ENCODE measurements around the gene LRRC25. TPM values are rescaled to one million over a fixed set of nuclear protein-coding genes. Genes with fewer than 3 reads are reported as not detected.

LRRC25 gene
- total RNA-seq, 1 experiment from 2014 or later: 0.31 TPM

DNA sequence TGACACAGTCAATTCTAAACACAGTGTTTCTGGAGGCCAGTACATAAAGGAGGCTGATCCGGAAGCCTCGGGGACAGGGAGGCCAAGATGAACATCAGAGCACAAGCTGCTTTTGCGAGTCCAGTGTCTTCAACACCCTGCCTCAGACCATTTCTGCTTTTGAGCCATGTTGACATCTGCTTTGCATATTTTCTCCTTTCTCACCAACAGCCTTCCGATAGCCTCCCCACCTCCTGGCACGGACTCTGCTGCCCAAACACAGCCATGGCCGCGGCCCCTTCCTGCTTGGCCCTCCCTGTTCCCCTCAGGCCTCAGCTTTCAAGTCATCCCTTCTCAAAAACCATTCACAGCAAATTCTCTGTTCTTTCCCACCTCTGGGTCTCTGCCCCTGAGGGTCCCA is 3.6 kb downstream of the LRRC25 start:
- no peak overlapping the region for H3K27ac Mint-ChIP-seq
- POLR2A ChIA-PET: interaction anchor here (0.6 to 0.7 kb wide), 2 partner anchors 54 to 501 kb away, joined by 3 to 5 read pairs; no protein-coding TSS in a partner anchor

DNA sequence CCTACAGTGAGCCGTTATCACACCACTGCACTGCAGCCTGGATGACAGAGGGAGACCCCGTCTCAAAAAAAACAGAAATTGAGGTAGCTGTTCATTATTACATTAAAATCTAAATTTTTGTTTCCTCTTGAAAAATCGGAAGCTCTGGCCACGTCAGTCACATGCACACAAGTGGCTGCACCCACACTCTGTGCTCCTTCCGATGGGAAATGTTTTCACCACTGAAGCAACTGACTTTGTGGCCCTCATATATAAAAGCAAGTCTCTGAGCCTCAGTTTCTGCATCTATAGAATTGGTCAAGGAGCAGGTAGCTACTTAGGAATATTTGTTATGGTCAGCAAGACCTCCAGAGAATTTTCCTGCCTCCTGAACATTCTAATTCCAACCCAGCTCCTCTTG is 4.5 kb downstream of the LRRC25 start:
- ATAC-seq (no peak), DNase-seq (ENCODE audit: low spot score) (no peak)
- POLR2A ChIA-PET: no interaction called here
- Mint-ChIP-seq H3K27ac (no peak overlapping the region), H3K36me3 (peaks cover 11% of the 10 kb centered on the region), H3K27me3 (ENCODE audit: low read depth) (peaks cover 19% of the 10 kb centered on the region), H3K4me1 (peaks cover 5% of the 10 kb centered on the region; the same call in 1 of the 2 replicates), H3K9me3 (no peaks in the 10 kb centered on the region), H3K4me3 (no peak overlapping the region)
- no peak for TF ChIP-seq EMX1 (CRISPR knock-in tag; IDR thresholded peaks at IDR 0.05)
- TF ChIP-seq, protein P1, sequence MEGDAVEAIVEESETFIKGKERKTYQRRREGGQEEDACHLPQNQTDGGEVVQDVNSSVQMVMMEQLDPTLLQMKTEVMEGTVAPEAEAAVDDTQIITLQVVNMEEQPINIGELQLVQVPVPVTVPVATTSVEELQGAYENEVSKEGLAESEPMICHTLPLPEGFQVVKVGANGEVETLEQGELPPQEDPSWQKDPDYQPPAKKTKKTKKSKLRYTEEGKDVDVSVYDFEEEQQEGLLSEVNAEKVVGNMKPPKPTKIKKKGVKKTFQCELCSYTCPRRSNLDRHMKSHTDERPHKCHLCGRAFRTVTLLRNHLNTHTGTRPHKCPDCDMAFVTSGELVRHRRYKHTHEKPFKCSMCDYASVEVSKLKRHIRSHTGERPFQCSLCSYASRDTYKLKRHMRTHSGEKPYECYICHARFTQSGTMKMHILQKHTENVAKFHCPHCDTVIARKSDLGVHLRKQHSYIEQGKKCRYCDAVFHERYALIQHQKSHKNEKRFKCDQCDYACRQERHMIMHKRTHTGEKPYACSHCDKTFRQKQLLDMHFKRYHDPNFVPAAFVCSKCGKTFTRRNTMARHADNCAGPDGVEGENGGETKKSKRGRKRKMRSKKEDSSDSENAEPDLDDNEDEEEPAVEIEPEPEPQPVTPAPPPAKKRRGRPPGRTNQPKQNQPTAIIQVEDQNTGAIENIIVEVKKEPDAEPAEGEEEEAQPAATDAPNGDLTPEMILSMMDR (IDR thresholded peaks at IDR 0.05): no peak
- no peak for TF ChIP-seq NR3C1 (CRISPR knock-in tag; conservative IDR thresholded peaks at IDR 0.05; ENCODE audit: low read depth)
- TF ChIP-seq, protein P2, sequence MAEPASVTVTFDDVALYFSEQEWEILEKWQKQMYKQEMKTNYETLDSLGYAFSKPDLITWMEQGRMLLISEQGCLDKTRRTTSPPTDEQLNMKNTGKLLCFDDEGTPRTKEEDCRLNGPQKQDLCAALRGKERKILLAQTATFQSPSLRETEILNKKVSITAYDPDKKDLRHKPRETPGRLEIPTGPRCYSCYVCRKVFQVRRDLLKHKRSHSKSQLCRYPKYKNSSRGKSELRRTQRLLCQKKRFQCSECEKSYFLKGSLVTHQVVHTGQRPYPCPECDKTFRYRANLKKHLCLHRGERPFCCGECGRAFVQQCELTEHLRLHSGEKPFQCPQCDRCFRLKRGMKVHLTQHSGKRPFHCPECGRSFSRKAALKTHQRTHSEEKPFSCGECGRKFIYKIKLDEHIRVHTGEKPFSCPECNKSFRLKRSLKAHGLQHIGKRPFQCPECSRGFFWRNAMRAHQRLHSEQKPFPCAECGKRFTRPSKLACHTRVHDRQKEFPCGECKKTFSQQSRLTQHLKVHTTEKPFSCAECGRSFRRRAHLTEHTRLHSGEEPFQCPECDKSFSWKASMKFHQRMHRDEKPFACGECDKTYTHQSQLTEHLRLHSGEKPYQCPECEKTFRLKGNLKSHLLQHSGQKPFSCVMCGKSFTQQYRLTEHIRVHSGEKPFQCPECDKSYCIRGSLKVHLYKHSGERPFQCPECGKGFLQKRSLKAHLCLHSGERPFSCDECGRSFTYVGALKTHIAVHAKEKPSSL (CRISPR knock-in tag; conservative IDR thresholded peaks at IDR 0.05): no peak
- TF ChIP-seq, protein P3, sequence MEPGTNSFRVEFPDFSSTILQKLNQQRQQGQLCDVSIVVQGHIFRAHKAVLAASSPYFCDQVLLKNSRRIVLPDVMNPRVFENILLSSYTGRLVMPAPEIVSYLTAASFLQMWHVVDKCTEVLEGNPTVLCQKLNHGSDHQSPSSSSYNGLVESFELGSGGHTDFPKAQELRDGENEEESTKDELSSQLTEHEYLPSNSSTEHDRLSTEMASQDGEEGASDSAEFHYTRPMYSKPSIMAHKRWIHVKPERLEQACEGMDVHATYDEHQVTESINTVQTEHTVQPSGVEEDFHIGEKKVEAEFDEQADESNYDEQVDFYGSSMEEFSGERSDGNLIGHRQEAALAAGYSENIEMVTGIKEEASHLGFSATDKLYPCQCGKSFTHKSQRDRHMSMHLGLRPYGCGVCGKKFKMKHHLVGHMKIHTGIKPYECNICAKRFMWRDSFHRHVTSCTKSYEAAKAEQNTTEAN (CRISPR knock-in tag; IDR thresholded peaks at IDR 0.05): no peak
- TF ChIP-seq, protein P4, sequence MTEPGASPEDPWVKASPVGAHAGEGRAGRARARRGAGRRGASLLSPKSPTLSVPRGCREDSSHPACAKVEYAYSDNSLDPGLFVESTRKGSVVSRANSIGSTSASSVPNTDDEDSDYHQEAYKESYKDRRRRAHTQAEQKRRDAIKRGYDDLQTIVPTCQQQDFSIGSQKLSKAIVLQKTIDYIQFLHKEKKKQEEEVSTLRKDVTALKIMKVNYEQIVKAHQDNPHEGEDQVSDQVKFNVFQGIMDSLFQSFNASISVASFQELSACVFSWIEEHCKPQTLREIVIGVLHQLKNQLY (CRISPR knock-in tag; IDR thresholded peaks at IDR 0.05): no peak
- TF ChIP-seq, protein P5, sequence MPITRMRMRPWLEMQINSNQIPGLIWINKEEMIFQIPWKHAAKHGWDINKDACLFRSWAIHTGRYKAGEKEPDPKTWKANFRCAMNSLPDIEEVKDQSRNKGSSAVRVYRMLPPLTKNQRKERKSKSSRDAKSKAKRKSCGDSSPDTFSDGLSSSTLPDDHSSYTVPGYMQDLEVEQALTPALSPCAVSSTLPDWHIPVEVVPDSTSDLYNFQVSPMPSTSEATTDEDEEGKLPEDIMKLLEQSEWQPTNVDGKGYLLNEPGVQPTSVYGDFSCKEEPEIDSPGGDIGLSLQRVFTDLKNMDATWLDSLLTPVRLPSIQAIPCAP (CRISPR knock-in tag; IDR thresholded peaks at IDR 0.05): no peak
- TF ChIP-seq SMAD4 (CRISPR knock-in tag; IDR thresholded peaks at IDR 0.05): no peak
- TF ChIP-seq ZNF423 (CRISPR knock-in tag; IDR thresholded peaks at IDR 0.05): no peak
- CTCF ChIA-PET: interaction anchor here (0.6 to 6.1 kb wide), 3 partner anchors 9 to 113 kb away, joined by 3 to 63 read pairs (median 5); partner anchors contain the start of gene JUND

More for the DNA sequence above, 3.6 kb downstream of the LRRC25 start:
- ATAC-seq: no peak
- DNase-seq (ENCODE audit: low spot score): no peak
- peaks cover 5% of the 10 kb centered on the region; the same call in 1 of the 2 replicates for H3K4me1 Mint-ChIP-seq
- CTCF ChIA-PET: interaction anchor here (1.4 to 1.6 kb wide), 2 partner anchors 8 to 17 kb away, joined by 4 to 5 read pairs; partner anchors contain the start of gene GDF15
- H3K9me3 Mint-ChIP-seq: no peaks in the 10 kb centered on the region
- peaks cover 15% of the 10 kb centered on the region for H3K27me3 Mint-ChIP-seq (ENCODE audit: low read depth)
- H3K36me3 Mint-ChIP-seq: peaks cover 11% of the 10 kb centered on the region
- no peak overlapping the region for H3K4me3 Mint-ChIP-seq
- TF ChIP-seq, protein P6, sequence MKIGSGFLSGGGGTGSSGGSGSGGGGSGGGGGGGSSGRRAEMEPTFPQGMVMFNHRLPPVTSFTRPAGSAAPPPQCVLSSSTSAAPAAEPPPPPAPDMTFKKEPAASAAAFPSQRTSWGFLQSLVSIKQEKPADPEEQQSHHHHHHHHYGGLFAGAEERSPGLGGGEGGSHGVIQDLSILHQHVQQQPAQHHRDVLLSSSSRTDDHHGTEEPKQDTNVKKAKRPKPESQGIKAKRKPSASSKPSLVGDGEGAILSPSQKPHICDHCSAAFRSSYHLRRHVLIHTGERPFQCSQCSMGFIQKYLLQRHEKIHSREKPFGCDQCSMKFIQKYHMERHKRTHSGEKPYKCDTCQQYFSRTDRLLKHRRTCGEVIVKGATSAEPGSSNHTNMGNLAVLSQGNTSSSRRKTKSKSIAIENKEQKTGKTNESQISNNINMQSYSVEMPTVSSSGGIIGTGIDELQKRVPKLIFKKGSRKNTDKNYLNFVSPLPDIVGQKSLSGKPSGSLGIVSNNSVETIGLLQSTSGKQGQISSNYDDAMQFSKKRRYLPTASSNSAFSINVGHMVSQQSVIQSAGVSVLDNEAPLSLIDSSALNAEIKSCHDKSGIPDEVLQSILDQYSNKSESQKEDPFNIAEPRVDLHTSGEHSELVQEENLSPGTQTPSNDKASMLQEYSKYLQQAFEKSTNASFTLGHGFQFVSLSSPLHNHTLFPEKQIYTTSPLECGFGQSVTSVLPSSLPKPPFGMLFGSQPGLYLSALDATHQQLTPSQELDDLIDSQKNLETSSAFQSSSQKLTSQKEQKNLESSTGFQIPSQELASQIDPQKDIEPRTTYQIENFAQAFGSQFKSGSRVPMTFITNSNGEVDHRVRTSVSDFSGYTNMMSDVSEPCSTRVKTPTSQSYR (CRISPR knock-in tag; IDR thresholded peaks at IDR 0.05): no peak
- TF ChIP-seq, protein P7, sequence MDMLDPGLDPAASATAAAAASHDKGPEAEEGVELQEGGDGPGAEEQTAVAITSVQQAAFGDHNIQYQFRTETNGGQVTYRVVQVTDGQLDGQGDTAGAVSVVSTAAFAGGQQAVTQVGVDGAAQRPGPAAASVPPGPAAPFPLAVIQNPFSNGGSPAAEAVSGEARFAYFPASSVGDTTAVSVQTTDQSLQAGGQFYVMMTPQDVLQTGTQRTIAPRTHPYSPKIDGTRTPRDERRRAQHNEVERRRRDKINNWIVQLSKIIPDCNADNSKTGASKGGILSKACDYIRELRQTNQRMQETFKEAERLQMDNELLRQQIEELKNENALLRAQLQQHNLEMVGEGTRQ (CRISPR knock-in tag; IDR thresholded peaks at IDR 0.05): no peak
- TF ChIP-seq, protein P8, sequence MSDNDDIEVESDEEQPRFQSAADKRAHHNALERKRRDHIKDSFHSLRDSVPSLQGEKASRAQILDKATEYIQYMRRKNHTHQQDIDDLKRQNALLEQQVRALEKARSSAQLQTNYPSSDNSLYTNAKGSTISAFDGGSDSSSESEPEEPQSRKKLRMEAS (CRISPR knock-in tag; IDR thresholded peaks at IDR 0.05): no peak
- TF ChIP-seq KAT7 (CRISPR knock-in tag; IDR thresholded peaks at IDR 0.05; ENCODE audit: borderline replicate concordance): no peak

All from WTC11 (cell line).